ENCODE results near the gene ZNF268. TPM values are rescaled to one million over a fixed set of nuclear protein-coding genes. Genes with fewer than 3 reads are reported as not detected.

The ZNF268 gene
- total and polyA plus RNA-seq, 2 experiments from 2014 or later: 13.9 to 18.8 TPM

DNA sequence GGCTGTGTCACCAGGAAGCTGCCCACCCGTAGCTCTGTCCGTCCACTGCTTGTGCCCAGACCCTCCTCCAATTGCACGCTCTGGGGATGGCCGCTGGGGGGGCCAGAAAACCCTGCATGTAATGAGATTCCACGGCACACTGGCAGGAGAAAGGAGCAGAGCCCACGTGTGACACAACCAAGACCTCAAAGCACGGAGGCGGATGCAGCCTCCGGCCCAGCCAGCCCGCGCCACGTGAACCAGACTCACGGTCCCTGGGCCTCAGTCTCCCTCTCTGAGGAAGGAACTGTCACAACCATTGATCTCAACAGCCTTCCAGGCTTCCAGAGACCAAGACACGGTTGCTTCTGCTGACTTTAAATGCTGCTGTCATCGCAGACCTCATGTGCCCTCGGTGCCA, 39.9 kb downstream of the ZNF268 start:
- 54 to 57% methylated on average over 16 of the region's 16 CpGs for WGBS, 2 experiments (ENCODE audit: low coverage in 1 of 2, low lambda C conversion rate in 2 of 2, missing lambda C conversion rate in 2 of 2)
- Histone ChIP-seq H3K27ac (no peak overlapping the region), H3K9me3 (ENCODE audit: low read depth) (no peaks in the 10 kb centered on the region), H3K27me3 (replicated peaks; ENCODE audit: insufficient read depth) (no peaks in the 10 kb centered on the region), H3F3A (ENCODE audit: insufficient read depth) (no peaks in the 10 kb centered on the region), H3K4me1 (ENCODE audit: insufficient read depth) (no peaks in the 10 kb centered on the region), H3K79me2 (ENCODE audit: insufficient read depth) (no peaks in the 10 kb centered on the region), H3K36me3 (ENCODE audit: low read depth) (no peaks in the 10 kb centered on the region), H3K9me2 (ENCODE audit: insufficient read depth) (no peaks in the 10 kb centered on the region), H3K4me2 (ENCODE audit: unreplicated experiment) (no peak overlapping the region), H2AFZ (no peak overlapping the region), H3K4me3 (no peak overlapping the region), H3K9ac (no peak overlapping the region), H4K20me1 (ENCODE audit: insufficient read depth) (no peaks in the 10 kb centered on the region)
- DNase-seq: no peak
- in situ Hi-C loops (cut with MboI): no loop called here
- TF ChIP-seq EZH2 (IDR thresholded peaks at IDR 0.05; ENCODE audit: insufficient read depth, poor library complexity, severe bottlenecking) (no peak), EZH2phosphoT487 (IDR thresholded peaks at IDR 0.05; ENCODE audit: insufficient read depth, low read depth) (no peak)

GRCh38 chr12:133222211-133222610, 40.9 kb downstream of the ZNF268 start:
- WGBS, 2 experiments (ENCODE audit: low coverage in 1 of 2, low lambda C conversion rate in 2 of 2, missing lambda C conversion rate in 2 of 2): 28 to 32% methylated on average over 10 of the region's 10 CpGs
- Histone ChIP-seq H2AFZ (no peak overlapping the region), H3F3A (ENCODE audit: insufficient read depth) (no peaks in the 10 kb centered on the region), H3K9me2 (ENCODE audit: insufficient read depth) (no peaks in the 10 kb centered on the region), H3K9me3 (ENCODE audit: low read depth) (no peaks in the 10 kb centered on the region), H3K9ac (no peak overlapping the region), H3K79me2 (ENCODE audit: insufficient read depth) (no peaks in the 10 kb centered on the region), H3K4me3 (no peak overlapping the region), H3K4me2 (ENCODE audit: unreplicated experiment) (no peak overlapping the region), H3K36me3 (ENCODE audit: low read depth) (no peaks in the 10 kb centered on the region), H3K4me1 (ENCODE audit: insufficient read depth) (no peaks in the 10 kb centered on the region), H3K27me3 (replicated peaks; ENCODE audit: insufficient read depth) (no peaks in the 10 kb centered on the region), H3K27ac (no peak overlapping the region), H4K20me1 (ENCODE audit: insufficient read depth) (no peaks in the 10 kb centered on the region)
- no peak for TF ChIP-seq EZH2 (IDR thresholded peaks at IDR 0.05; ENCODE audit: insufficient read depth, poor library complexity, severe bottlenecking)
- no peak for TF ChIP-seq EZH2phosphoT487 (IDR thresholded peaks at IDR 0.05; ENCODE audit: insufficient read depth, low read depth)
- DNase-seq: no peak
- in situ Hi-C loops (cut with MboI): no loop called here

DNA sequence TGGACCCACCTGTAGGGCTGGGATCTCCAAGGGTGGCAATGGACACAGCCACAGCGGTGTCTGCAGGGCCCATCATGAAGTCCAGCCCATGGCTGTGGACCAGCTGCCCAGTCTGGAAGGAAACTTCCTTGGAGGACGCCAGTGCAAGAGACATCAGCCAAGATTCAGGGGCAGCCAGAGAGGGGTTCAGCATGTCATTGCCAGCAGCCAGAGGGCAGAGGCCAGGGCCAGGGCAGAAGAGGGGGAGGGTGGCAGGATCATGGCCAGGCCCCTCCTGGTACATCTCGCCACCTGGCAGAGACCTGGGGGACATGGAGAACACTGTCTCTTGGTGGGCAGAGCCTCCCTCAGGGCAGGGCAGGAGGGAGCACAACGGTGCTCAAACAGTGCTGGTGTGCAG, 44.2 kb downstream of the ZNF268 start:
- H3K4me1 ChIP-seq (ENCODE audit: insufficient read depth): no peaks in the 10 kb centered on the region
- no peak for DNase-seq
- TF ChIP-seq EZH2 (IDR thresholded peaks at IDR 0.05; ENCODE audit: insufficient read depth, poor library complexity, severe bottlenecking) (no peak), EZH2phosphoT487 (IDR thresholded peaks at IDR 0.05; ENCODE audit: insufficient read depth, low read depth) (no peak)
- H3K4me3 ChIP-seq: no peak overlapping the region
- no peaks in the 10 kb centered on the region for H3K27me3 ChIP-seq (replicated peaks; ENCODE audit: insufficient read depth)
- no peak overlapping the region for H3K4me2 ChIP-seq (ENCODE audit: unreplicated experiment)
- H4K20me1 ChIP-seq (ENCODE audit: insufficient read depth): no peaks in the 10 kb centered on the region
- no peaks in the 10 kb centered on the region for H3K9me2 ChIP-seq (ENCODE audit: insufficient read depth)
- no peaks in the 10 kb centered on the region for H3K9me3 ChIP-seq (ENCODE audit: low read depth)
- H2AFZ ChIP-seq: no peak overlapping the region
- in situ Hi-C loops (cut with MboI): no loop called here
- no peaks in the 10 kb centered on the region for H3K36me3 ChIP-seq (ENCODE audit: low read depth)
- H3F3A ChIP-seq (ENCODE audit: insufficient read depth): no peaks in the 10 kb centered on the region
- no peaks in the 10 kb centered on the region for H3K79me2 ChIP-seq (ENCODE audit: insufficient read depth)
- 19 to 20% methylated on average over 4 of the region's 4 CpGs for WGBS, 2 experiments (ENCODE audit: low coverage in 1 of 2, low lambda C conversion rate in 2 of 2, missing lambda C conversion rate in 2 of 2)
- H3K9ac ChIP-seq: no peak overlapping the region
- no peak overlapping the region for H3K27ac ChIP-seq

DNA sequence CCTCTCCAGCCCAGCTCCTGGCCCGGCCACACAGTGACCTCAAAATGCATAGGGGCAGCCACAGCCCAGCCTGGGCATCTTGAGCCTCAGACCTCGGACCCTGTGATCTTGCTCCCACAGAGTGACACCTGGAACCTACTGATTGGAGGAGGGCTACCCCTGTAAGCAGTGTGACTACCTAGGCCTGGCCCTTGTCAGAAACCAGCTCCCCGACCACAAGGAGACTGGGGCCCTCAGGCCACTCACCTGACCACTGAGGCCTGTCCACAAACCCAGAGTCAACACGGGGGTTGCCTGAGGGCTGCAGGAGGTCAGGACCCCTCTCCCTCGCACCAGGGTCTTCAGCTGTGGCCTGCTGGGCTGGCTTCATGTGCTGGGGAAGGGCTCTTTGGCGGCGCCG, 45.4 kb downstream of the ZNF268 start:
- DNase-seq: no peak
- H3F3A ChIP-seq (ENCODE audit: insufficient read depth): no peaks in the 10 kb centered on the region
- no peaks in the 10 kb centered on the region for H3K36me3 ChIP-seq (ENCODE audit: low read depth)
- no peak overlapping the region for H3K4me2 ChIP-seq (ENCODE audit: unreplicated experiment)
- H3K27me3 ChIP-seq (replicated peaks; ENCODE audit: insufficient read depth): no peaks in the 10 kb centered on the region
- no peaks in the 10 kb centered on the region for H3K9me3 ChIP-seq (ENCODE audit: low read depth)
- no peak overlapping the region for H2AFZ ChIP-seq
- no peak overlapping the region for H3K4me3 ChIP-seq
- H3K4me1 ChIP-seq (ENCODE audit: insufficient read depth): no peaks in the 10 kb centered on the region
- no peak for TF ChIP-seq EZH2phosphoT487 (IDR thresholded peaks at IDR 0.05; ENCODE audit: insufficient read depth, low read depth)
- no peak for TF ChIP-seq EZH2 (IDR thresholded peaks at IDR 0.05; ENCODE audit: insufficient read depth, poor library complexity, severe bottlenecking)
- H4K20me1 ChIP-seq (ENCODE audit: insufficient read depth): no peaks in the 10 kb centered on the region
- no peak overlapping the region for H3K9ac ChIP-seq
- H3K9me2 ChIP-seq (ENCODE audit: insufficient read depth): no peaks in the 10 kb centered on the region
- in situ Hi-C loops (cut with MboI): no loop called here
- no peak overlapping the region for H3K27ac ChIP-seq
- no peaks in the 10 kb centered on the region for H3K79me2 ChIP-seq (ENCODE audit: insufficient read depth)
- 46 to 56% methylated on average over 7 to 8 of the region's 8 CpGs for WGBS, 2 experiments (ENCODE audit: low coverage in 1 of 2, low lambda C conversion rate in 2 of 2, missing lambda C conversion rate in 2 of 2)

- Histone ChIP-seq H4K20me1 (ENCODE audit: insufficient read depth) (no peaks in the 10 kb centered on the region), H3F3A (ENCODE audit: insufficient read depth) (no peaks in the 10 kb centered on the region), H2AFZ (no peak overlapping the region), H3K9ac (no peak overlapping the region), H3K4me2 (ENCODE audit: unreplicated experiment) (no peak overlapping the region), H3K4me1 (ENCODE audit: insufficient read depth) (no peaks in the 10 kb centered on the region), H3K4me3 (no peak overlapping the region), H3K27me3 (replicated peaks; ENCODE audit: insufficient read depth) (no peaks in the 10 kb centered on the region), H3K27ac (no peak overlapping the region), H3K79me2 (ENCODE audit: insufficient read depth) (no peaks in the 10 kb centered on the region), H3K36me3 (ENCODE audit: low read depth) (no peaks in the 10 kb centered on the region), H3K9me3 (ENCODE audit: low read depth) (no peaks in the 10 kb centered on the region), H3K9me2 (ENCODE audit: insufficient read depth) (no peaks in the 10 kb centered on the region)
- TF ChIP-seq EZH2 (IDR thresholded peaks at IDR 0.05; ENCODE audit: insufficient read depth, poor library complexity, severe bottlenecking) (no peak), EZH2phosphoT487 (IDR thresholded peaks at IDR 0.05; ENCODE audit: insufficient read depth, low read depth) (no peak)
- no peak for DNase-seq
- in situ Hi-C loops (cut with MboI): no loop called here
- WGBS, 2 experiments (ENCODE audit: low coverage in 1 of 2, low lambda C conversion rate in 2 of 2, missing lambda C conversion rate in 2 of 2): 36 to 38% methylated on average over 7 of the region's 7 CpGs
These were observed 46.1 kb downstream of the ZNF268 start for GRCh38 chr12:133227281-133227852.
